ENCODE data around the gene RAB6B. TPM values are rescaled to one million over a fixed set of nuclear protein-coding genes. Genes with fewer than 3 reads are reported as not detected.

Gene RAB6B
- total and polyA plus RNA-seq, 2 experiments from 2014 or later: 1.2 to 3.9 TPM

GRCh38 chr3:133874761-133875438, 20.8 kb downstream of the RAB6B start:
- Histone ChIP-seq H3K9me2 (ENCODE audit: insufficient read depth) (no peaks in the 10 kb centered on the region), H4K20me1 (replicated peaks; ENCODE audit: insufficient read depth) (no peaks in the 10 kb centered on the region), H3K4me2 (no peak overlapping the region), H3K4me1 (ENCODE audit: insufficient read depth) (no peaks in the 10 kb centered on the region), H2AFZ (no peak overlapping the region), H3K27me3 (ENCODE audit: insufficient read depth) (no peaks in the 10 kb centered on the region), H3K79me2 (replicated peaks; ENCODE audit: insufficient read depth) (no peaks in the 10 kb centered on the region), H3F3A (replicated peaks; ENCODE audit: low read depth) (no peaks in the 10 kb centered on the region), H3K36me3 (ENCODE audit: insufficient read depth) (no peaks in the 10 kb centered on the region), H3K27ac (ENCODE audit: low read depth) (no peak overlapping the region), H3K4me3 (no peak overlapping the region)
- H3K27ac Mint-ChIP-seq: no peak overlapping the region
- H3K9me3 Mint-ChIP-seq: no peaks in the 10 kb centered on the region
- no peak overlapping the region for H3K4me3 Mint-ChIP-seq
- ATAC-seq (no peak), DNase-seq (ENCODE audit: low spot score) (no peak)
- no peaks in the 10 kb centered on the region for H3K36me3 Mint-ChIP-seq (ENCODE audit: low read depth)
- TF ChIP-seq STAT1 (IDR thresholded peaks at IDR 0.05; ENCODE audit: unreplicated experiment) (no peak), CREB1 (CRISPR knock-in tag; IDR thresholded peaks at IDR 0.05; ENCODE audit: low read depth) (no peak), POLR2AphosphoS5 (IDR thresholded peaks at IDR 0.05; ENCODE audit: low read depth) (no peak), CTCF (conservative IDR thresholded peaks at IDR 0.05; ENCODE audit: low read depth in 2 of 2) (no peak), ZNF331 (CRISPR knock-in tag; IDR thresholded peaks at IDR 0.05; ENCODE audit: low read depth) (no peak), ZNF462 (CRISPR knock-in tag; IDR thresholded peaks at IDR 0.05) (no peak), ZNF114 (CRISPR knock-in tag; IDR thresholded peaks at IDR 0.05) (no peak), NANOG (IDR thresholded peaks at IDR 0.05; ENCODE audit: borderline replicate concordance) (no peak), JUNB (IDR thresholded peaks at IDR 0.05; ENCODE audit: unreplicated experiment) (no peak), ETS1 (IDR thresholded peaks at IDR 0.05) (no peak), EZH2phosphoT487 (IDR thresholded peaks at IDR 0.05; ENCODE audit: unreplicated experiment) (no peak), REST (IDR thresholded peaks at IDR 0.05; ENCODE audit: unreplicated experiment) (no peak), EZH2 (IDR thresholded peaks at IDR 0.05; ENCODE audit: low read depth, unreplicated experiment) (no peak)
- no peaks in the 10 kb centered on the region for H3K27me3 Mint-ChIP-seq (ENCODE audit: insufficient read depth, low read depth, poor library complexity)
- peaks cover 12% of the 10 kb centered on the region; the same call in 2 of the 3 replicates for H3K4me1 Mint-ChIP-seq
